HCT116 (cell line): Measurements from ENCODE around the gene CLIP2. TPM values are rescaled to one million over a fixed set of nuclear protein-coding genes. Genes with fewer than 3 reads are reported as not detected.

ENCODE experiments used
- ATAC-seq: fragments of 200-7000 bp; cut with Tn5 transposase; 2 replicates; pipeline ENCODE4 v1.9.1; 2020; ENCODE audit warnings: mild to moderate bottlenecking, moderate library complexity
- BruUV-seq: library from RNA; stranded (reverse); fragments of 400-500 nt; replicated peaks from 2 replicates; lab custom pipeline; 2021; lab: Mats Ljungman, UMichigan
- CTCF ChIA-PET: fragments of 300-600 bp; sonication (Branson Sonifier 250); formaldehyde crosslinking; loops from one replicate; lab custom pipeline; 2021; ENCODE audit warnings: antibody characterized with exemption; lab: Charles Lee
- POLR2A ChIA-PET: fragments of 300-600, 350-600 bp; sonication (Branson Sonifier 250); formaldehyde crosslinking; loops from one replicate; lab custom pipeline; 2021; ENCODE audit warnings: antibody characterized with exemption; lab: Charles Lee
- RAD21 ChIA-PET, 2 experiments: fragments of 300-600 bp; sonication (Branson Sonifier 250); formaldehyde crosslinking; loops; one replicate each; lab custom pipeline; 2023; ENCODE audit warnings: low total read pairs in 2 of 2; ENCODE audit not compliant: uncharacterized antibody in 2 of 2, unreplicated experiment in 2 of 2, low non-redundant PET in 1 of 2; lab: Charles Lee
- DNase-seq: peaks from one replicate; pipeline ENCODE4 v3.0.0-alpha.2; 2010; ENCODE audit warnings: low read depth, low spot score
- H2AFZ ChIP-seq: fragments of 200-600 bp; shearing (Covaris generic), sonication (generic); 2 replicates; pipeline ENCODE4 v1.6.1; 2017; ENCODE audit warnings: low read depth, mixed run types, mixed read lengths, antibody characterized with exemption, low read length; ENCODE audit not compliant: poor library complexity, severe bottlenecking
- H3K27ac ChIP-seq: 2 replicates; pipeline ENCODE4 v1.5.1; 2012; ENCODE audit warnings: low read depth, low read length
- H3K27me3 ChIP-seq: fragments of 200-600 bp; sonication (generic); 2 replicates; pipeline ENCODE4 v1.6.1; 2016; ENCODE audit warnings: mixed run types, low read length, mixed read lengths; ENCODE audit not compliant: insufficient read depth
- H3K36me3 ChIP-seq, 2 experiments: fragments of 200-500 bp in 1 of 2; fragments of 200-600 bp in 1 of 2; sonication (Bioruptor generic) in 1 of 2; sonication (generic) in 1 of 2; 2 replicates each; pipeline versions ENCODE4 v1.5.1 to v1.6.1; 2014 to 2016; ENCODE audit warnings: low read length in 2 of 2, inconsistent platforms in 1 of 2, mixed read lengths in 1 of 2, mixed run types in 1 of 2; ENCODE audit not compliant: insufficient read depth in 2 of 2, control insufficient read depth in 1 of 2
- H3K4me1 ChIP-seq, 2 experiments: fragments of 200-600 bp in 1 of 2; sonication (generic) in 1 of 2; 2 replicates each; pipeline versions ENCODE4 v1.5.1 to v1.6.1; 2012 to 2017; ENCODE audit warnings: low read length in 2 of 2, inconsistent platforms in 1 of 2, mild to moderate bottlenecking in 1 of 2, mixed read lengths in 1 of 2, mixed run types in 1 of 2, moderate library complexity in 1 of 2; ENCODE audit not compliant: insufficient read depth in 2 of 2, control insufficient read depth in 1 of 2
- H3K4me2 ChIP-seq: fragments of 200-600 bp; sonication (generic); 2 replicates; pipeline ENCODE4 v1.6.1; 2017; ENCODE audit warnings: mixed run types, low read length, mixed read lengths
- H3K4me3 ChIP-seq, 2 experiments: fragments of 200-600 bp in 1 of 2; sonication (generic) in 1 of 2; replicated peaks in 1 of 2; 2 replicates each; pipeline ENCODE4 v1.5.1; 2011 to 2016; ENCODE audit warnings: low read length in 2 of 2, control low read depth in 1 of 2, low read depth in 1 of 2, mild to moderate bottlenecking in 1 of 2, mixed read lengths in 1 of 2, mixed run types in 1 of 2
- H3K79me2 ChIP-seq: fragments of 200-600 bp; sonication (generic); 2 replicates; pipeline ENCODE4 v1.6.1; 2017; ENCODE audit warnings: mild to moderate bottlenecking, mixed run types, low read length, moderate library complexity, mixed read lengths; ENCODE audit not compliant: insufficient read depth
- H3K9ac ChIP-seq: fragments of 200-600 bp; sonication (generic); 2 replicates; pipeline ENCODE4 v1.6.1; 2016; ENCODE audit warnings: low read length, mixed read lengths
- H3K9me2 ChIP-seq: fragments of 200-600 bp; sonication (generic), shearing (Covaris generic); 2 replicates; pipeline ENCODE4 v1.6.1; 2017; ENCODE audit warnings: mixed run types, mild to moderate bottlenecking, moderate library complexity; ENCODE audit not compliant: insufficient read depth
- H3K9me3 ChIP-seq, 2 experiments: fragments of 200-500 bp in 1 of 2; fragments of 200-600 bp in 1 of 2; sonication (Bioruptor generic) in 1 of 2; sonication (generic) in 1 of 2; 2 replicates each; pipeline ENCODE4 v1.6.1; 2014 to 2017; ENCODE audit warnings: low read length in 2 of 2, mixed read lengths in 2 of 2, inconsistent platforms in 1 of 2, low read depth in 1 of 2, mild to moderate bottlenecking in 1 of 2, mixed run types in 1 of 2, moderate library complexity in 1 of 2; ENCODE audit not compliant: control insufficient read depth in 1 of 2, insufficient read depth in 1 of 2
- H4K20me1 ChIP-seq: fragments of 200-600 bp; sonication (generic), shearing (Covaris generic); 2 replicates; pipeline ENCODE4 v1.6.1; 2017; ENCODE audit warnings: mixed run types, mild to moderate bottlenecking, moderate library complexity; ENCODE audit not compliant: insufficient read depth
- CBX3 ChIP-seq: IDR thresholded peaks from 2 replicates; pipeline ENCODE4 v1.6.1; 2012; ENCODE audit warnings: low read depth
- CEBPB ChIP-seq: IDR thresholded peaks from 2 replicates; pipeline ENCODE4 v1.6.1; 2012; ENCODE audit warnings: low read depth
- EGR1 ChIP-seq: IDR thresholded peaks from 2 replicates; pipeline ENCODE4 v1.6.1; 2012; ENCODE audit warnings: low read depth
- ELF1 ChIP-seq: IDR thresholded peaks from 2 replicates; pipeline ENCODE4 v1.6.1; 2012; ENCODE audit warnings: low read depth, borderline replicate concordance
- EZH2 ChIP-seq: fragments of 200-600 bp; sonication (generic); IDR thresholded peaks from 2 replicates; pipeline ENCODE4 v1.6.1; 2017; ENCODE audit warnings: antibody characterized with exemption, mixed run types
- FOSL1 ChIP-seq: IDR thresholded peaks from 2 replicates; pipeline ENCODE4 v1.6.1; 2012; ENCODE audit warnings: low read depth
- MAX ChIP-seq: IDR thresholded peaks from 2 replicates; pipeline ENCODE4 v1.6.1; 2012
- POLR2A ChIP-seq: IDR thresholded peaks from 2 replicates; pipeline ENCODE4 v1.7.0; 2011; ENCODE audit warnings: borderline replicate concordance; ENCODE audit not compliant: insufficient read depth, insufficient read length; ENCODE audit errors: extremely low read depth
- POLR2AphosphoS5 ChIP-seq: IDR thresholded peaks from 2 replicates; pipeline ENCODE4 v1.6.1; 2011; ENCODE audit warnings: mild to moderate bottlenecking, low read depth, low read length, moderate library complexity
- RAD21 ChIP-seq: IDR thresholded peaks from 2 replicates; pipeline ENCODE4 v1.6.1; 2012; ENCODE audit warnings: low read depth, mild to moderate bottlenecking
- SP1 ChIP-seq: IDR thresholded peaks from 2 replicates; pipeline ENCODE4 v1.6.1; 2012; ENCODE audit warnings: low read depth
- TCF7L2 ChIP-seq: IDR thresholded peaks from 2 replicates; pipeline ENCODE4 v1.7.0; 2011; ENCODE audit warnings: borderline replicate concordance, inconsistent platforms; ENCODE audit not compliant: insufficient read depth, insufficient read length; ENCODE audit errors: extremely low read depth
- YY1 ChIP-seq: IDR thresholded peaks from 2 replicates; pipeline ENCODE4 v1.6.1; 2011; ENCODE audit warnings: low read length, low read depth, moderate library complexity, mild to moderate bottlenecking; ENCODE audit not compliant: insufficient replicate concordance; ENCODE audit errors: extremely low read depth
- ZFX ChIP-seq: fragments of 450-650 bp; IDR thresholded peaks from 2 replicates; pipeline ENCODE4 v1.6.1; 2017
- ZNF274 ChIP-seq: fragments of 200-500 bp; sonication (Bioruptor generic); IDR thresholded peaks from 2 replicates; pipeline ENCODE4 v1.6.1; 2014; ENCODE audit warnings: mild to moderate bottlenecking, low read depth, low read length, inconsistent platforms
- intact Hi-C: fragments of 100-400 bp; cut with micrococcal nuclease; formaldehyde crosslinking; loops from 2 replicates; pipeline ENCODE4 v1.10.0; 2022
- total RNA-seq: library from RNA; stranded (reverse); gene quantifications from one replicate; pipeline ENCODE4 v1.2.1, GENCODE V29; 2021; ENCODE audit not compliant: unreplicated experiment
- TF ChIP-seq, protein P1 (sequence below), 3 experiments: fragments of 200-600 bp in 1 of 3; sonication (generic) in 1 of 3; IDR thresholded peaks in 2 of 3; conservative IDR thresholded peaks in 1 of 3; 2 replicates each; pipeline ENCODE4 v1.5.1; 2012 to 2017; ENCODE audit warnings: low read depth in 2 of 3, low read length in 2 of 3, antibody characterized with exemption in 1 of 3, borderline replicate concordance in 1 of 3, control low read depth in 1 of 3, mild to moderate bottlenecking in 1 of 3, mixed read lengths in 1 of 3, mixed run types in 1 of 3, moderate library complexity in 1 of 3; ENCODE audit not compliant: insufficient read depth in 1 of 3
- TF ChIP-seq, protein P2 (sequence below): IDR thresholded peaks from 2 replicates; pipeline ENCODE4 v1.6.1; 2011; ENCODE audit warnings: mild to moderate bottlenecking, low read length, moderate library complexity; ENCODE audit not compliant: insufficient replicate concordance; ENCODE audit errors: extremely low read depth
- TF ChIP-seq, protein P3 (sequence below): IDR thresholded peaks from 2 replicates; pipeline ENCODE4 v1.6.1; 2012; ENCODE audit warnings: low read depth

The CLIP2 gene
- total RNA-seq, 1 experiment from 2014 or later: 40.1 TPM

- H3K4me3 ChIP-seq: peak overlapping the region; percentile 92 to 98
- H3K9ac ChIP-seq: peak overlapping the region; percentile 94
- BruUV-seq: no TSS peak
- no peak for ATAC-seq
- H3K27ac ChIP-seq: peak overlapping the region; percentile 84; the same call in 1 of the 2 replicates
- H3K4me2 ChIP-seq: peak overlapping the region; percentile 82
- ChIA-PET RAD21 (no interaction called here), POLR2A (no interaction called here), CTCF (interaction anchor here (1.1 kb wide), 1 partner anchor 47 kb away, joined by 5 read pairs; no protein-coding TSS in a partner anchor)
- peaks cover 7 to 22% of the 10 kb centered on the region in 2 experiments; a peak in 3 of 4 replicates for H3K4me1 ChIP-seq
- H3K9me3 ChIP-seq: no peaks in the 10 kb centered on the region
- H3K27me3 ChIP-seq: no peaks in the 10 kb centered on the region
- no peak for DNase-seq
- peaks cover 23 to 36% of the 10 kb centered on the region in 2 experiments for H3K36me3 ChIP-seq
- intact Hi-C loops: no loop called here
- no peak for TF ChIP-seq SP1
- TF ChIP-seq, protein P1, sequence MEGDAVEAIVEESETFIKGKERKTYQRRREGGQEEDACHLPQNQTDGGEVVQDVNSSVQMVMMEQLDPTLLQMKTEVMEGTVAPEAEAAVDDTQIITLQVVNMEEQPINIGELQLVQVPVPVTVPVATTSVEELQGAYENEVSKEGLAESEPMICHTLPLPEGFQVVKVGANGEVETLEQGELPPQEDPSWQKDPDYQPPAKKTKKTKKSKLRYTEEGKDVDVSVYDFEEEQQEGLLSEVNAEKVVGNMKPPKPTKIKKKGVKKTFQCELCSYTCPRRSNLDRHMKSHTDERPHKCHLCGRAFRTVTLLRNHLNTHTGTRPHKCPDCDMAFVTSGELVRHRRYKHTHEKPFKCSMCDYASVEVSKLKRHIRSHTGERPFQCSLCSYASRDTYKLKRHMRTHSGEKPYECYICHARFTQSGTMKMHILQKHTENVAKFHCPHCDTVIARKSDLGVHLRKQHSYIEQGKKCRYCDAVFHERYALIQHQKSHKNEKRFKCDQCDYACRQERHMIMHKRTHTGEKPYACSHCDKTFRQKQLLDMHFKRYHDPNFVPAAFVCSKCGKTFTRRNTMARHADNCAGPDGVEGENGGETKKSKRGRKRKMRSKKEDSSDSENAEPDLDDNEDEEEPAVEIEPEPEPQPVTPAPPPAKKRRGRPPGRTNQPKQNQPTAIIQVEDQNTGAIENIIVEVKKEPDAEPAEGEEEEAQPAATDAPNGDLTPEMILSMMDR (IDR thresholded peaks at IDR 0.05 in 2 of 3, conservative IDR thresholded peaks at IDR 0.05 in 1 of 3; ENCODE audit: borderline replicate concordance in 1 of 3, insufficient read depth in 1 of 3, low read depth in 2 of 3, low read length in 2 of 3): no peak
- TF ChIP-seq ZFX: no peak
- TF ChIP-seq YY1: no peak
- TF ChIP-seq, protein P2, sequence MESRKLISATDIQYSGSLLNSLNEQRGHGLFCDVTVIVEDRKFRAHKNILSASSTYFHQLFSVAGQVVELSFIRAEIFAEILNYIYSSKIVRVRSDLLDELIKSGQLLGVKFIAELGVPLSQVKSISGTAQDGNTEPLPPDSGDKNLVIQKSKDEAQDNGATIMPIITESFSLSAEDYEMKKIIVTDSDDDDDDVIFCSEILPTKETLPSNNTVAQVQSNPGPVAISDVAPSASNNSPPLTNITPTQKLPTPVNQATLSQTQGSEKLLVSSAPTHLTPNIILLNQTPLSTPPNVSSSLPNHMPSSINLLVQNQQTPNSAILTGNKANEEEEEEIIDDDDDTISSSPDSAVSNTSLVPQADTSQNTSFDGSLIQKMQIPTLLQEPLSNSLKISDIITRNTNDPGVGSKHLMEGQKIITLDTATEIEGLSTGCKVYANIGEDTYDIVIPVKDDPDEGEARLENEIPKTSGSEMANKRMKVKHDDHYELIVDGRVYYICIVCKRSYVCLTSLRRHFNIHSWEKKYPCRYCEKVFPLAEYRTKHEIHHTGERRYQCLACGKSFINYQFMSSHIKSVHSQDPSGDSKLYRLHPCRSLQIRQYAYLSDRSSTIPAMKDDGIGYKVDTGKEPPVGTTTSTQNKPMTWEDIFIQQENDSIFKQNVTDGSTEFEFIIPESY: no peak
- TF ChIP-seq RAD21: no peak
- TF ChIP-seq EZH2: no peak
- no peak for TF ChIP-seq CEBPB
- no peak for TF ChIP-seq ELF1
- no peak for TF ChIP-seq ZNF274
- TF ChIP-seq CBX3: no peak
- TF ChIP-seq, protein P3, sequence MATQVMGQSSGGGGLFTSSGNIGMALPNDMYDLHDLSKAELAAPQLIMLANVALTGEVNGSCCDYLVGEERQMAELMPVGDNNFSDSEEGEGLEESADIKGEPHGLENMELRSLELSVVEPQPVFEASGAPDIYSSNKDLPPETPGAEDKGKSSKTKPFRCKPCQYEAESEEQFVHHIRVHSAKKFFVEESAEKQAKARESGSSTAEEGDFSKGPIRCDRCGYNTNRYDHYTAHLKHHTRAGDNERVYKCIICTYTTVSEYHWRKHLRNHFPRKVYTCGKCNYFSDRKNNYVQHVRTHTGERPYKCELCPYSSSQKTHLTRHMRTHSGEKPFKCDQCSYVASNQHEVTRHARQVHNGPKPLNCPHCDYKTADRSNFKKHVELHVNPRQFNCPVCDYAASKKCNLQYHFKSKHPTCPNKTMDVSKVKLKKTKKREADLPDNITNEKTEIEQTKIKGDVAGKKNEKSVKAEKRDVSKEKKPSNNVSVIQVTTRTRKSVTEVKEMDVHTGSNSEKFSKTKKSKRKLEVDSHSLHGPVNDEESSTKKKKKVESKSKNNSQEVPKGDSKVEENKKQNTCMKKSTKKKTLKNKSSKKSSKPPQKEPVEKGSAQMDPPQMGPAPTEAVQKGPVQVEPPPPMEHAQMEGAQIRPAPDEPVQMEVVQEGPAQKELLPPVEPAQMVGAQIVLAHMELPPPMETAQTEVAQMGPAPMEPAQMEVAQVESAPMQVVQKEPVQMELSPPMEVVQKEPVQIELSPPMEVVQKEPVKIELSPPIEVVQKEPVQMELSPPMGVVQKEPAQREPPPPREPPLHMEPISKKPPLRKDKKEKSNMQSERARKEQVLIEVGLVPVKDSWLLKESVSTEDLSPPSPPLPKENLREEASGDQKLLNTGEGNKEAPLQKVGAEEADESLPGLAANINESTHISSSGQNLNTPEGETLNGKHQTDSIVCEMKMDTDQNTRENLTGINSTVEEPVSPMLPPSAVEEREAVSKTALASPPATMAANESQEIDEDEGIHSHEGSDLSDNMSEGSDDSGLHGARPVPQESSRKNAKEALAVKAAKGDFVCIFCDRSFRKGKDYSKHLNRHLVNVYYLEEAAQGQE: no peak
- TF ChIP-seq POLR2AphosphoS5: no peak
- TF ChIP-seq MAX: no peak
- no peak for TF ChIP-seq EGR1
- no peak for TF ChIP-seq POLR2A
- TF ChIP-seq FOSL1: no peak
- TF ChIP-seq TCF7L2: no peak
- H4K20me1 ChIP-seq: no peaks in the 10 kb centered on the region
- no peak overlapping the region for H2AFZ ChIP-seq
- H3K79me2 ChIP-seq: peaks cover 61% of the 10 kb centered on the region
- no peaks in the 10 kb centered on the region for H3K9me2 ChIP-seq
Observed at GRCh38 chr7:74252893-74253292, 36.3 kb upstream of the CLIP2 start.
